IPS DF 4.7 (cell line): ENCODE data around the gene VANGL2.

Experiments
- DNase-seq: peaks from one replicate; pipeline ENCODE4 v3.0.0-alpha.2; 2013; ENCODE audit warnings: low spot score; ENCODE audit errors: extremely low read depth

Gene VANGL2

GRCh38 chr1:160427625-160428024, 27.3 kb downstream of the VANGL2 start:
- no peak for DNase-seq

GRCh38 chr1:160428053-160428452, 27.7 kb downstream of the VANGL2 start:
- DNase-seq, result no peak

GRCh38 chr1:160428655-160429054, 28.3 kb downstream of the VANGL2 start:
- no peak for DNase-seq

GRCh38 chr1:160429125-160429561, 28.8 kb downstream of the VANGL2 start:
- no peak for DNase-seq

- DNase-seq, result no peak
Observed at GRCh38 chr1:160429702-160430535, 29.6 kb downstream of the VANGL2 start.

- no peak for DNase-seq
Observed at GRCh38 chr1:160431006-160431405, 30.6 kb downstream of the VANGL2 start.

- no peak for DNase-seq
Observed at GRCh38 chr1:160431571-160431970, 31.2 kb downstream of the VANGL2 start.

- DNase-seq, result no peak
Observed at GRCh38 chr1:160432371-160432786, 32.0 kb downstream of the VANGL2 start.

- no peak for DNase-seq
Observed at GRCh38 chr1:160436966-160437365, 36.6 kb downstream of the VANGL2 start.

- DNase-seq, result no peak
Observed at GRCh38 chr1:160437432-160438316, 37.3 kb downstream of the VANGL2 start.

- no peak for DNase-seq
Observed at GRCh38 chr1:160438317-160438918, 38.1 kb downstream of the VANGL2 start.

- no peak for DNase-seq
Observed at GRCh38 chr1:160438935-160439334, 38.6 kb downstream of the VANGL2 start.

GRCh38 chr1:160439718-160440117, 39.4 kb downstream of the VANGL2 start:
- no peak for DNase-seq

GRCh38 chr1:160446945-160447600, 46.7 kb downstream of the VANGL2 start:
- no peak for DNase-seq

GRCh38 chr1:160449494-160449893, 49.1 kb downstream of the VANGL2 start:
- no peak for DNase-seq

- no peak for DNase-seq
Observed at GRCh38 chr1:160451119-160451858, 50.9 kb downstream of the VANGL2 start.

- no peak for DNase-seq
Observed at GRCh38 chr1:160451859-160452232, 51.5 kb downstream of the VANGL2 start.

- DNase-seq, result no peak
Observed at GRCh38 chr1:160453443-160453842, 53.1 kb downstream of the VANGL2 start.

- no peak for DNase-seq
Observed at GRCh38 chr1:160454371-160455152, 54.2 kb downstream of the VANGL2 start.

GRCh38 chr1:160455153-160455517, 54.8 kb downstream of the VANGL2 start:
- DNase-seq, result no peak
